Panc1 (cell line): Measurements from ENCODE around the gene ZSWIM8. TPM values are rescaled to one million over a fixed set of nuclear protein-coding genes. Genes with fewer than 3 reads are reported as not detected.

Experiments
- ATAC-seq: fragments of 200-7000 bp; cut with Tn5 transposase; 2 replicates; pipeline ENCODE4 v1.9.1; 2020; ENCODE audit warnings: mild to moderate bottlenecking, moderate library complexity
- BruUV-seq: library from RNA; stranded (reverse); fragments of 400-500 nt; replicated peaks from 2 replicates; lab custom pipeline; 2021; lab: Mats Ljungman, UMichigan
- CTCF ChIA-PET: fragments of 300-600 bp; sonication (Branson Sonifier 250); formaldehyde crosslinking; loops from one replicate; lab custom pipeline; 2022; ENCODE audit warnings: antibody characterized with exemption; lab: Charles Lee
- POLR2A ChIA-PET: fragments of 300-600 bp; sonication (Branson Sonifier 250); formaldehyde crosslinking; loops from one replicate; lab custom pipeline; 2022; ENCODE audit warnings: antibody characterized with exemption; lab: Charles Lee
- DNase-seq: peaks from one replicate; pipeline ENCODE4 v3.0.0-alpha.2; 2010; ENCODE audit warnings: low read depth, low spot score
- H3K27ac ChIP-seq: 2 replicates; pipeline ENCODE4 v1.5.1; 2011; ENCODE audit warnings: mild to moderate bottlenecking, low read length, inconsistent platforms
- H3K27me3 ChIP-seq: fragments of 200-500 bp; sonication (Bioruptor generic); 2 replicates; pipeline ENCODE4 v1.6.0; 2014; ENCODE audit warnings: low read length, inconsistent platforms; ENCODE audit not compliant: control insufficient read depth, insufficient read depth
- H3K36me3 ChIP-seq: fragments of 200-500 bp; sonication (Bioruptor generic); 2 replicates; pipeline ENCODE4 v1.5.1; 2014; ENCODE audit warnings: inconsistent platforms, mild to moderate bottlenecking, low read length, moderate library complexity; ENCODE audit not compliant: control insufficient read depth, insufficient read depth
- H3K4me1 ChIP-seq: 2 replicates; pipeline ENCODE4 v1.5.1; 2011; ENCODE audit warnings: inconsistent platforms, mild to moderate bottlenecking, low read length, moderate library complexity; ENCODE audit not compliant: control insufficient read depth, insufficient read depth
- H3K4me3 ChIP-seq, 2 experiments: 2 replicates each; pipeline ENCODE4 v1.5.1; 2011 to 2012; ENCODE audit warnings: low read depth in 2 of 2, low read length in 2 of 2, mild to moderate bottlenecking in 2 of 2, inconsistent platforms in 1 of 2, moderate library complexity in 1 of 2
- H3K9me3 ChIP-seq: fragments of 200-500 bp; sonication (Bioruptor generic); 2 replicates; pipeline ENCODE4 v1.5.1; 2014; ENCODE audit warnings: low read depth, mild to moderate bottlenecking, inconsistent platforms, low read length, moderate library complexity; ENCODE audit not compliant: control insufficient read depth, insufficient read depth
- CTCF ChIP-seq: fragments of 450-650 bp; IDR thresholded peaks from 2 replicates; pipeline ENCODE4 v1.5.1; 2017; ENCODE audit warnings: mild to moderate bottlenecking
- POLR2AphosphoS5 ChIP-seq: IDR thresholded peaks from 2 replicates; pipeline ENCODE4 v1.6.1; 2012; ENCODE audit warnings: mild to moderate bottlenecking, low read depth, low read length, moderate library complexity
- REST ChIP-seq, 2 experiments: IDR thresholded peaks; 2 replicates each; pipeline ENCODE4 v1.6.1; 2011 to 2012; ENCODE audit warnings: low read depth in 2 of 2, control low read depth in 1 of 2, low read length in 1 of 2, mild to moderate bottlenecking in 1 of 2, moderate library complexity in 1 of 2; ENCODE audit not compliant: insufficient read depth in 1 of 2
- SIN3A ChIP-seq: IDR thresholded peaks from 2 replicates; pipeline ENCODE4 v1.6.1; 2012; ENCODE audit warnings: low read depth, mild to moderate bottlenecking, low read length, moderate library complexity, borderline replicate concordance; ENCODE audit not compliant: insufficient read depth
- TCF7L2 ChIP-seq: IDR thresholded peaks from 2 replicates; pipeline ENCODE4 v1.6.1; 2011; ENCODE audit warnings: mild to moderate bottlenecking, low read depth, low read length, inconsistent platforms
- in situ Hi-C: cut with HindIII; loops from 2 replicates; pipeline ENCODE4 v1.10.0; 2016; ENCODE audit warnings: low sequenced_read_pairs, low pct_unique_long_range_greater_than_20kb
- intact Hi-C: fragments of 100-400 bp; cut with micrococcal nuclease; formaldehyde crosslinking; loops from one replicate; pipeline ENCODE4 v1.10.0; 2022; ENCODE audit not compliant: unreplicated experiment
- total RNA-seq: library from RNA; stranded (reverse); gene quantifications from one replicate; pipeline ENCODE4 v1.2.1, GENCODE V29; 2021; ENCODE audit not compliant: unreplicated experiment

Gene ZSWIM8
- total RNA-seq, 1 experiment from 2014 or later = 109 TPM

- BruUV-seq = no TSS peak
- intact Hi-C loops (no loop called here), in situ Hi-C loops (no loop called here)
- Histone ChIP-seq H3K9me3 (no peaks in the 10 kb centered on the region), H3K27ac (no peak overlapping the region), H3K27me3 (no peaks in the 10 kb centered on the region), H3K36me3 (peaks cover 38% of the 10 kb centered on the region), H3K4me3 (no peak overlapping the region), H3K4me1 (no peaks in the 10 kb centered on the region)
- DNase-seq (no peak), ATAC-seq (no peak)
- ChIA-PET POLR2A (no interaction called here), CTCF (no interaction called here)
- TF ChIP-seq SIN3A = no peak
- TF ChIP-seq CTCF = no peak
- no peak for TF ChIP-seq POLR2AphosphoS5
- TF ChIP-seq REST (IDR thresholded peaks at IDR 0.05; ENCODE audit: insufficient read depth in 1 of 2, low read depth in 2 of 2, low read length in 1 of 2) = no peak
- TF ChIP-seq TCF7L2 = no peak
These were observed 23.6 kb upstream of the ZSWIM8 start for GRCh38 chr10:73761781-73762180.

- no peak for ATAC-seq
- H3K4me1 ChIP-seq = no peaks in the 10 kb centered on the region
- ChIA-PET CTCF (interaction anchor here (0.6 kb wide), 2 partner anchors 9 to 57 kb away, joined by 4 to 8 read pairs; a partner anchor contains a TSS), POLR2A (no interaction called here)
- peaks cover 38% of the 10 kb centered on the region for H3K36me3 ChIP-seq
- no peak overlapping the region for H3K4me3 ChIP-seq
- DNase-seq = no peak
- H3K27me3 ChIP-seq = no peaks in the 10 kb centered on the region
- in situ Hi-C loops (no loop called here), intact Hi-C loops (no loop called here)
- TF ChIP-seq POLR2AphosphoS5 (no peak), CTCF (no peak), SIN3A (no peak), REST (IDR thresholded peaks at IDR 0.05; ENCODE audit: insufficient read depth in 1 of 2, low read depth in 2 of 2, low read length in 1 of 2) (no peak), TCF7L2 (no peak)
- BruUV-seq = no TSS peak
- H3K9me3 ChIP-seq = no peaks in the 10 kb centered on the region
- no peak overlapping the region for H3K27ac ChIP-seq
These were observed 22.5 kb upstream of the ZSWIM8 start for GRCh38 chr10:73762915-73763314.
